WTC11 (cell line): ENCODE measurements around the gene RAC2. TPM values are rescaled to one million over a fixed set of nuclear protein-coding genes. Genes with fewer than 3 reads are reported as not detected.

Experiments
- ATAC-seq: fragments of 200-7000 bp; cut with Tn5 transposase; 2 replicates; pipeline ENCODE4 v1.10.0; 2021; ENCODE audit warnings: mild to moderate bottlenecking, moderate library complexity
- CTCF ChIA-PET: fragments of 300-600 bp; sonication (Branson Sonifier 250); formaldehyde crosslinking; loops from one replicate; lab custom pipeline; 2021; ENCODE audit warnings: antibody characterized with exemption; lab: Charles Lee
- POLR2A ChIA-PET: fragments of 350-600 bp; sonication (Branson Sonifier 250); formaldehyde crosslinking; loops from one replicate; lab custom pipeline; 2021; ENCODE audit warnings: antibody characterized with exemption; lab: Charles Lee
- DNase-seq: peaks from one replicate; pipeline ENCODE4 v3.0.0; 2021; ENCODE audit warnings: low spot score
- H3K27ac Mint-ChIP-seq: 2 replicates; pipeline ENCODE4 v1.8.0; 2021; ENCODE audit warnings: mixed read lengths
- H3K27me3 Mint-ChIP-seq: 2 replicates; pipeline ENCODE4 v1.8.0; 2021; ENCODE audit warnings: low read depth, mild to moderate bottlenecking, moderate library complexity, mixed read lengths
- H3K36me3 Mint-ChIP-seq: 2 replicates; pipeline ENCODE4 v1.8.0; 2021; ENCODE audit warnings: mixed read lengths
- H3K4me1 Mint-ChIP-seq: 2 replicates; pipeline ENCODE4 v1.8.0; 2022; ENCODE audit warnings: mixed read lengths
- H3K4me3 Mint-ChIP-seq: 2 replicates; pipeline ENCODE4 v1.8.0; 2021; ENCODE audit warnings: mild to moderate bottlenecking, moderate library complexity, mixed read lengths
- H3K9me3 Mint-ChIP-seq: 2 replicates; pipeline ENCODE4 v1.8.0; 2021; ENCODE audit warnings: mixed read lengths
- AFF4 ChIP-seq: sonication (generic); formaldehyde crosslinking; IDR thresholded peaks from 2 replicates; pipeline ENCODE4 v1.8.1; 2023; ENCODE audit warnings: mild to moderate bottlenecking, missing genetic modification reagents, borderline replicate concordance
- CBFB ChIP-seq: sonication (generic); formaldehyde crosslinking; IDR thresholded peaks from 2 replicates; pipeline ENCODE4 v1.8.1; 2022; ENCODE audit warnings: mild to moderate bottlenecking, low read depth, missing genetic modification reagents
- E2F1 ChIP-seq: sonication (generic); formaldehyde crosslinking; IDR thresholded peaks from 2 replicates; pipeline ENCODE4 v1.8.0; 2022; ENCODE audit warnings: mild to moderate bottlenecking, missing genetic modification reagents
- FOXK1 ChIP-seq: sonication (generic); formaldehyde crosslinking; IDR thresholded peaks from 2 replicates; pipeline ENCODE4 v1.8.0; 2022; ENCODE audit warnings: mild to moderate bottlenecking, moderate library complexity, missing genetic modification reagents
- MXD4 ChIP-seq: fragments of 250-450 bp; sonication (Bioruptor Pico); IDR thresholded peaks from 2 replicates; pipeline ENCODE4 v1.8.0; 2021; ENCODE audit warnings: mild to moderate bottlenecking, moderate library complexity, borderline replicate concordance
- NR1H2 ChIP-seq: sonication (generic); formaldehyde crosslinking; IDR thresholded peaks from 2 replicates; pipeline ENCODE4 v1.9.0; 2021; ENCODE audit warnings: mild to moderate bottlenecking, moderate library complexity, missing genetic modification reagents
- OVOL2 ChIP-seq: fragments of 250-450 bp; sonication (Bioruptor Pico); IDR thresholded peaks from 2 replicates; pipeline ENCODE4 v1.9.0; 2021; ENCODE audit warnings: mild to moderate bottlenecking, borderline replicate concordance
- RELA ChIP-seq: sonication (generic); formaldehyde crosslinking; IDR thresholded peaks from 2 replicates; pipeline ENCODE4 v1.8.1; 2022; ENCODE audit warnings: missing genetic modification reagents, mild to moderate bottlenecking, borderline replicate concordance
- TEAD4 ChIP-seq: sonication (generic); formaldehyde crosslinking; IDR thresholded peaks from 2 replicates; pipeline ENCODE4 v1.8.0; 2022; ENCODE audit warnings: mild to moderate bottlenecking, missing genetic modification reagents
- ZNF138 ChIP-seq: sonication (generic); formaldehyde crosslinking; conservative IDR thresholded peaks from 2 replicates; pipeline ENCODE4 v1.8.1; 2022; ENCODE audit warnings: mild to moderate bottlenecking, moderate library complexity, missing genetic modification reagents
- ZNF232 ChIP-seq: sonication (generic); formaldehyde crosslinking; IDR thresholded peaks from 2 replicates; pipeline ENCODE4 v1.8.0; 2022; ENCODE audit warnings: mild to moderate bottlenecking, missing genetic modification reagents
- ZNF263 ChIP-seq: sonication (generic); formaldehyde crosslinking; IDR thresholded peaks from 2 replicates; pipeline ENCODE4 v1.8.1; 2022; ENCODE audit warnings: low read depth, mild to moderate bottlenecking, moderate library complexity, missing genetic modification reagents
- ZNF396 ChIP-seq: fragments of 250-450 bp; sonication (Bioruptor Pico); IDR thresholded peaks from 2 replicates; pipeline ENCODE4 v1.8.0; 2021; ENCODE audit warnings: mild to moderate bottlenecking, moderate library complexity, borderline replicate concordance
- ZNF532 ChIP-seq: fragments of 250-450 bp; sonication (Bioruptor Pico); IDR thresholded peaks from 2 replicates; pipeline ENCODE4 v1.9.0; 2021; ENCODE audit warnings: mild to moderate bottlenecking, borderline replicate concordance
- ZNF671 ChIP-seq: fragments of 250-450 bp; sonication (Bioruptor Pico); IDR thresholded peaks from 2 replicates; pipeline ENCODE4 v1.8.0; 2021; ENCODE audit warnings: mild to moderate bottlenecking
- total RNA-seq: library from RNA; stranded (reverse); gene quantifications from 3 replicates; pipeline ENCODE4 v1.2.3, GENCODE V29; 2021
- TF ChIP-seq, protein P1 (sequence below): fragments of 250-450 bp; sonication (Bioruptor Pico); IDR thresholded peaks from 2 replicates; pipeline ENCODE4 v2.1.2; 2022; ENCODE audit warnings: mild to moderate bottlenecking, moderate library complexity
- TF ChIP-seq, protein P2 (sequence below): sonication (generic); formaldehyde crosslinking; conservative IDR thresholded peaks from 2 replicates; pipeline ENCODE4 v1.8.1; 2022; ENCODE audit warnings: mild to moderate bottlenecking, missing genetic modification reagents
- TF ChIP-seq, protein P3 (sequence below): fragments of 250-450 bp; sonication (Bioruptor Pico); IDR thresholded peaks from 2 replicates; pipeline ENCODE4 v1.9.0; 2021; ENCODE audit warnings: moderate library complexity, mild to moderate bottlenecking, inconsistent platforms, borderline replicate concordance
- TF ChIP-seq, protein P4 (sequence below): sonication (generic); formaldehyde crosslinking; IDR thresholded peaks from 2 replicates; pipeline ENCODE4 v1.8.1; 2023; ENCODE audit warnings: mild to moderate bottlenecking, missing genetic modification reagents, moderate library complexity

Gene RAC2
- total RNA-seq, 1 experiment from 2014 or later = 3.6 TPM

DNA sequence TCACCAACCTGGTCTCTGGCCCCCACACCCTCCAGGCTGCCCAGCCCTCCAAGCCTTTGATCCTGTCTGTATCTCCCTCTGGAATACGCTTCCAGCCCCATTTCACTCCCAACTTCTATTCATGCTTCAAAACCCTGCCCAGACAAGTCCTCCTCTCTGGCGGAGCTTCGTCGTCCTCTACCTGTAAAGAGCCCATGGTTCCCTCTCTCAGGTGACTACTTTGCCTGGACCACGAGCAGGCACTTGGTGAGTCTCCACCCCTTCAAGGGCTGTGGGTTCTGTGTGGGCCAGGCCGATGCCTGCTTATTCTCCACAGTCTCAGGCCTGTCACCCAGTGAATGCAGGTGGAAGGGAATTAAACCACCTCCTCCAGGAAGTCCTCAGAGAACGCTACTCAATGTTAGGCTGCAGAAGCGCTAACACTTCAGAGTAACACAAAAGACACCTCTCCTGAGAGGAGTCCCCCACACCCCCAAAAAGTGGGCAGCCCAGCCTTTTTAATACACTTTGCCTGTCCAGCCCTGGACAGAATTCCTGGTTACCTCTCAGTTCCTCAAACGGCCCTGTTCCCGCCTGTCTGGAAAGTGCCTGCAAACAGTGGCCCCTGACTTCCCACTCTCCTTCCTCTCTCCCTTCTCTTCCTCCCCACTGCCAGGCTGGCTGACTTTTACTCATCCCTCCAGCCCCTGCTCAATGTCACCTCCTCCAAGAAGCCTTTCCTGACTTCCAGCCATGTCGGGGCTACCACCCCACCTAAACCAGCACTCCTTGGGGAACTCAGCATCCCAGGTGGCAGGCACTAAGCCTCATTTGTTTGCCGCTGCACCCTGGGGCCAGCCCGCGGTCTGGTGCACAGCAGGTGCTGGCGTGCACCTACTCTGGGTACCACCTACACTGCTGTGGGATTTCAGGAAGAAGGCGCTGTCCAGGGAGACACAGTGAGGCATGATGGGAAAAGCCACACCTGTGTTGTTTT lies 9.0 kb downstream of the RAC2 start (continued):
- TF ChIP-seq TEAD4 = no peak
- TF ChIP-seq E2F1 (CRISPR knock-in tag) = no peak
- TF ChIP-seq, protein P1, sequence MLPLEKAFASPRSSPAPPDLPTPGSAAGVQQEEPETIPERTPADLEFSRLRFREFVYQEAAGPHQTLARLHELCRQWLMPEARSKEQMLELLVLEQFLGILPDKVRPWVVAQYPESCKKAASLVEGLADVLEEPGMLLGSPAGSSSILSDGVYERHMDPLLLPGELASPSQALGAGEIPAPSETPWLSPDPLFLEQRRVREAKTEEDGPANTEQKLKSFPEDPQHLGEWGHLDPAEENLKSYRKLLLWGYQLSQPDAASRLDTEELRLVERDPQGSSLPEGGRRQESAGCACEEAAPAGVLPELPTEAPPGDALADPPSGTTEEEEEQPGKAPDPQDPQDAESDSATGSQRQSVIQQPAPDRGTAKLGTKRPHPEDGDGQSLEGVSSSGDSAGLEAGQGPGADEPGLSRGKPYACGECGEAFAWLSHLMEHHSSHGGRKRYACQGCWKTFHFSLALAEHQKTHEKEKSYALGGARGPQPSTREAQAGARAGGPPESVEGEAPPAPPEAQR (CRISPR knock-in tag) = no peak
- TF ChIP-seq, protein P2, sequence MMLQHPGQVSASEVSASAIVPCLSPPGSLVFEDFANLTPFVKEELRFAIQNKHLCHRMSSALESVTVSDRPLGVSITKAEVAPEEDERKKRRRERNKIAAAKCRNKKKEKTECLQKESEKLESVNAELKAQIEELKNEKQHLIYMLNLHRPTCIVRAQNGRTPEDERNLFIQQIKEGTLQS (CRISPR knock-in tag) = no peak
- TF ChIP-seq AFF4 = no peak

GRCh38 chr22:37233751-37234631 lies 10.1 kb downstream of the RAC2 start:
- no peak for ATAC-seq
- Mint-ChIP-seq H3K4me1 (peaks cover 10% of the 10 kb centered on the region), H3K36me3 (no peaks in the 10 kb centered on the region), H3K27me3 (peaks cover 2% of the 10 kb centered on the region), H3K27ac (no peak overlapping the region), H3K4me3 (no peak overlapping the region), H3K9me3 (no peaks in the 10 kb centered on the region)
- POLR2A ChIA-PET = no interaction called here
- DNase-seq = no peak
- CTCF ChIA-PET = interaction anchor here (1.1 to 1.6 kb wide), 2 partner anchors 11 to 25 kb away, joined by 3 read pairs; partner anchors contain the start of gene RAC2
- TF ChIP-seq ZNF396 (no peak), CBFB (CRISPR knock-in tag) (no peak), TEAD4 (no peak), ZNF138 (no peak), ZNF263 (CRISPR knock-in tag) (no peak), RELA (CRISPR knock-in tag) (no peak), OVOL2 (CRISPR knock-in tag) (no peak), NR1H2 (CRISPR knock-in tag) (no peak), FOXK1 (CRISPR knock-in tag) (no peak), ZNF671 (CRISPR knock-in tag) (no peak), MXD4 (CRISPR knock-in tag) (no peak), ZNF232 (CRISPR knock-in tag) (no peak), ZNF532 (CRISPR knock-in tag) (no peak)
- TF ChIP-seq, protein P3, sequence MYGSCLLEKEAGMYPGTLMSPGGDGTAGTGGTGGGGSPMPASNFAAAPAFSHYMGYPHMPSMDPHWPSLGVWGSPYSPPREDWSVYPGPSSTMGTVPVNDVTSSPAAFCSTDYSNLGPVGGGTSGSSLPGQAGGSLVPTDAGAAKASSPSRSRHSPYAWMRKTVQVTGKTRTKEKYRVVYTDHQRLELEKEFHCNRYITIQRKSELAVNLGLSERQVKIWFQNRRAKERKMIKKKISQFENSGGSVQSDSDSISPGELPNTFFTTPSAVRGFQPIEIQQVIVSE = no peak
- TF ChIP-seq, protein P4, sequence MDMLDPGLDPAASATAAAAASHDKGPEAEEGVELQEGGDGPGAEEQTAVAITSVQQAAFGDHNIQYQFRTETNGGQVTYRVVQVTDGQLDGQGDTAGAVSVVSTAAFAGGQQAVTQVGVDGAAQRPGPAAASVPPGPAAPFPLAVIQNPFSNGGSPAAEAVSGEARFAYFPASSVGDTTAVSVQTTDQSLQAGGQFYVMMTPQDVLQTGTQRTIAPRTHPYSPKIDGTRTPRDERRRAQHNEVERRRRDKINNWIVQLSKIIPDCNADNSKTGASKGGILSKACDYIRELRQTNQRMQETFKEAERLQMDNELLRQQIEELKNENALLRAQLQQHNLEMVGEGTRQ (CRISPR knock-in tag) = no peak
